GM19395 (cell line): ENCODE data around the gene CREM.

Source experiments
- ATAC-seq: cut with Tn5 transposase; IDR thresholded peaks from one replicate; pipeline ENCODE4 v1.9.1; 2021; ENCODE audit warnings: mild to moderate bottlenecking, moderate library complexity; ENCODE audit not compliant: unreplicated experiment

The CREM gene

GRCh38 chr10:35133586-35133985 lies 6.9 kb downstream of the CREM start:
- no peak for ATAC-seq

- no peak for ATAC-seq
Measured at GRCh38 chr10:35135861-35136260, 9.2 kb downstream of the CREM start.

- peak; percentile 58 for ATAC-seq
Measured at GRCh38 chr10:35136263-35136815, 9.7 kb downstream of the CREM start.

GRCh38 chr10:35140126-35140525 lies 13.5 kb downstream of the CREM start:
- no peak for ATAC-seq

- ATAC-seq: no peak
Measured at GRCh38 chr10:35140727-35141126, 14.1 kb downstream of the CREM start.

GRCh38 chr10:35150308-35150707 lies 23.7 kb downstream of the CREM start:
- no peak for ATAC-seq

- ATAC-seq: no peak
Measured at GRCh38 chr10:35152992-35153391, 26.3 kb downstream of the CREM start.

GRCh38 chr10:35153716-35154115 lies 27.1 kb downstream of the CREM start:
- no peak for ATAC-seq

- ATAC-seq: no peak
Measured at GRCh38 chr10:35160743-35161142, 34.1 kb downstream of the CREM start.

- ATAC-seq: no peak
Measured at GRCh38 chr10:35161906-35162305, 35.3 kb downstream of the CREM start.

GRCh38 chr10:35165136-35165535 lies 38.5 kb downstream of the CREM start:
- no peak for ATAC-seq

GRCh38 chr10:35165811-35166210 lies 39.2 kb downstream of the CREM start:
- no peak for ATAC-seq

GRCh38 chr10:35166607-35167006 lies 40.0 kb downstream of the CREM start:
- ATAC-seq: no peak

GRCh38 chr10:35167342-35167741 lies 40.7 kb downstream of the CREM start:
- no peak for ATAC-seq

- no peak for ATAC-seq
Measured at GRCh38 chr10:35172146-35172545, 45.5 kb downstream of the CREM start.

- ATAC-seq: no peak
Measured at GRCh38 chr10:35172574-35172973, 45.9 kb downstream of the CREM start.

GRCh38 chr10:35178331-35178730 lies 51.7 kb downstream of the CREM start:
- ATAC-seq: no peak

- ATAC-seq: no peak
Measured at GRCh38 chr10:35182631-35183510, 56.2 kb downstream of the CREM start.

- peak; percentile 73 for ATAC-seq
Measured at GRCh38 chr10:35184527-35185171, 58.0 kb downstream of the CREM start.

- peak; percentile 77 for ATAC-seq
Measured at GRCh38 chr10:35185260-35186034, 58.8 kb downstream of the CREM start.

GRCh38 chr10:35188954-35189353 lies 62.3 kb downstream of the CREM start:
- ATAC-seq: no peak
